Measurements from ENCODE around the gene GNB2. TPM values are rescaled to one million over a fixed set of nuclear protein-coding genes. Genes with fewer than 3 reads are reported as not detected.

GNB2 gene
- total and polyA plus RNA-seq, 2 of the 8 experiments (the other 6 are each of a cell fraction or from before 2014, with no cell fraction given): 157 to 260 TPM

- no peak for TF ChIP-seq YY1 (IDR thresholded peaks at IDR 0.05; ENCODE audit: low read depth, low read length)
- no peak for TF ChIP-seq SIRT6 (IDR thresholded peaks at IDR 0.05; ENCODE audit: low read length)
- no peak for TF ChIP-seq GABPA (IDR thresholded peaks at IDR 0.05; ENCODE audit: borderline replicate concordance, insufficient read depth, low read length)
- no peak for TF ChIP-seq TAF1 (IDR thresholded peaks at IDR 0.05; ENCODE audit: low read depth, low read length)
- TF ChIP-seq CBX5 (IDR thresholded peaks at IDR 0.05; ENCODE audit: low read depth, low read length): no peak
- TF ChIP-seq, protein P1, sequence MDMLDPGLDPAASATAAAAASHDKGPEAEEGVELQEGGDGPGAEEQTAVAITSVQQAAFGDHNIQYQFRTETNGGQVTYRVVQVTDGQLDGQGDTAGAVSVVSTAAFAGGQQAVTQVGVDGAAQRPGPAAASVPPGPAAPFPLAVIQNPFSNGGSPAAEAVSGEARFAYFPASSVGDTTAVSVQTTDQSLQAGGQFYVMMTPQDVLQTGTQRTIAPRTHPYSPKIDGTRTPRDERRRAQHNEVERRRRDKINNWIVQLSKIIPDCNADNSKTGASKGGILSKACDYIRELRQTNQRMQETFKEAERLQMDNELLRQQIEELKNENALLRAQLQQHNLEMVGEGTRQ (IDR thresholded peaks at IDR 0.05; ENCODE audit: low read length): no peak
- TF ChIP-seq SIX5 (IDR thresholded peaks at IDR 0.05; ENCODE audit: low read depth, low read length): no peak
- no peak for TF ChIP-seq SUZ12 (IDR thresholded peaks at IDR 0.05; ENCODE audit: low read length)
- no peak for TF ChIP-seq EP300 (IDR thresholded peaks at IDR 0.05; ENCODE audit: borderline replicate concordance in 1 of 2, low read depth in 2 of 2, low read length in 2 of 2)
Measured at GRCh38 chr7:100639995-100640516, 33.5 kb upstream of the GNB2 start (continued).
